Measurements from ENCODE around the gene RBFA.

DNA sequence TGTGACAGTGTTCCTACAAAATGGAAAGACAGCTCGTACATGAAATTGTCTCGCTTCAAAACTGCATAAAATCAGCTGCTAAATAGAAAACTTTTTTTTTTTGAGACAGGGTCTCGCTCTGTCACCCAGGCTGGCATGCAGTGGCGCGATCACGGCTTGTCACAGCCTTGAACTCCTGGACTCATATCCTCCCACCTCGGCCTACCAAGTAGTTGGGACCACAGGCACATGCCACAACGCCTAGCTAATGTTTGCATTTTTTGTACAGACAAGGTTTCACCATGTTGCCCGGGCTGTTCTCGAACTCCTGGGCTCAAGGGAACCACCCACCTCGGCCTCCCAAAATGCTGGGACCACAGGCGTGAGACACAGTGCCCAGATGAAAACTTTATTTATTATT is 49.1 kb upstream of the RBFA start:
- TF ChIP-seq GATA2 (IDR thresholded peaks at IDR 0.05; ENCODE audit: low read depth, low read length) (no peak), GATA3 (IDR thresholded peaks at IDR 0.05; ENCODE audit: low read depth, low read length) (no peak)

Measured in SH-SY5Y (cell line).